ENCODE data around the gene DNER.

DNA sequence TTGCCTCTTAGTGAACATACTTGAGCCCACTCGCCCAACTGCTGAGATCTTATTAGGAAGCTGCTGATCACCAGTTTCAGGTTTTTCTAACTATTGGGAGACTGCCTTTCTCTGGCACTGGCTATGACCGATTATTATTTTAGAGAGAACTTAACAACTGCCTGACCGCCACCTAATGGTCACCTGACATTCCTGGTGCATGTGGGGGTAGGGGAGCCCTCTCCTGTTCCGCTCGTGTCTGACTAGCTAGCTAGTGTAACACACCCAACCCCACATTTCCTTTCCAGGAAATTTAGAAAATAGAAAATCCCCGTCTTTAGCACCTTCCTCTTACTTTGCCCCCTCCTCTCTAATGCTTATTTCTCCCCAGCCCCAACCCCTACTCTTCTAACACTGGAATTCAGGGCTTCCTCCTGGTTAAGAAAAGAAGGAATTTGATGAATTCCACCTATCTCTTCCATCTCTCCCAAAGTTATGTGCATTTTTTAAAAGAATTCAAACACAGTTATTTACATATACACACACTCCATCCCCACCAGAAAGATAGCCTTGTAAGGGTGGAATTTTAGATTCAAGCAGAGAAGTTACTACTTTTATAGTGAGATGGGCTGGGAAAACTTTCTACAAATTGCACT, 19.4 kb upstream of the DNER start:
- TF ChIP-seq ZNF274 (IDR thresholded peaks at IDR 0.05; ENCODE audit: low read depth, low read length) (no peak), YY1 (IDR thresholded peaks at IDR 0.05; ENCODE audit: insufficient read depth, insufficient read length) (no peak)
